ENCODE measurements around the gene DOCK10.
A peak's percentile ranks its signal among the peaks of the same experiment; 100 is the strongest.

Gene DOCK10

DNA sequence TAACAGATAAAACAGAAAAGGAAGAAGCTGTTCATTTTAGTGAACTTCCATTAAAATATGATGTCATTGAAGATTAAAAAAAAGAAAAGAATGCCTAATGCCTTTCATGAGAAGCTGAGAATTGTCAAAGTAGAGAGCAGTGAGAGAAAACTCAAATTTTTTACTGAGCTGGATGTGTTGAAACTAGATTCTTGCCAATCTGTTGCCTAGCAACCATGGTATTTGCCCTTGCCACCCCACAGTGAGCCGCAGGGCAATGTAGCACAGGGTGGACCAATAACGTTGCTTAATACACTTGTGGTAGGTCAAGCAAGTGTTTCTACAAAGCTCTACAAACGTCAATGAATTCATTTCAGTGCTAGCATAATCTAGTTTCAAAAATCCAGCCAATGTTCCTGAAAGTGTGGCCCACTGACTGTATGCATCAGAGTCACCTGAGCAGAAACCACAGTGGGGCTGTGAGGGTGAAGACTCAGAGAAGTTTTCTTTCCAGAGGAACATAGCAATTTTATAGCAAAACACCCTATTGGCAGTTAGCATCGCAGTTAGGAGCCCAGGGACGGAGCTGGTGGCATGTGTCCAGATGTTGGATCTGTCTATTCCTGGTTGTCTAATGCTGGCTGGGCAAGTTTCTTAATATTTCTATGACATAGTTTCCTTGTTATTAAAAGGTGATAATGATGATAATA lies 132.2 kb downstream of the DOCK10 start:
- peak; percentile 41 for DNase-seq

DNA sequence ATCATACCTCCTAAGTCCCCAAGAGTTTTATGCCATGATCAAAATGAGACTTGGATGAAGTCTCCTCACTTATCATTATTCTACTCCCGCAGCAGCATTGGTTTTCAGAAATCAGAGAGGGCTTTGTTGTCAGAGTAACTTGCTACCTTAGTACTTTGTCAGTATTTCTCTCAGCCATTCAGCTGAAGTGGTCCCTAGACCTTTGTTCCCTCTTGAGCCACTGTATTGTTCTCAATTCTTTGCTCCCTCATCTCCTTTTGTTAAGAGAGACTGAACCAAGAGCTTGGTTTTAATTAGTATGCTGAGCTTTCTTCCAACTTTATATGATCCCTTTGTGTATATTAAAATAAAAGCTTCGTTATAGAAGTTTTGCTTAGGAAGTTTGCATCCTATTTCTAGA lies 133.4 kb downstream of the DOCK10 start:
- no peak for DNase-seq

DNA sequence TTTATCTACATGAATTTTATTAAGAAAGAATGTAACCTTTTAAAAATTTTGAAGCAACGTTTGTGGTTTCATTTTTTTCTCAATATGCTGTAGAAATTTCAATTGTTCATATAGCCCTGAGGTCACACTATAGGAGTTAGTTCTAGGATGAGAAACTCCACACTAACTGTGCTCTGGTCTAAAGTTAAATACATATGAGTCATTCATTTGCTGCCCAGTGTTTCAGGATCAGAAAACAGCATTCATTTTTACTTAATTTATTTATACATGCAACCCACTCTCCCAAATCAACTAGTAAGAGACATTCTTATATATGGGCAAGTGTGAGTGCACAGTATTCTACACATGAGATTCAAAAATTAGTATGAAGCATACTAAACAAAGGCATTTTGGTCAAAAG lies 137.9 kb downstream of the DOCK10 start:
- no peak for DNase-seq

DNA sequence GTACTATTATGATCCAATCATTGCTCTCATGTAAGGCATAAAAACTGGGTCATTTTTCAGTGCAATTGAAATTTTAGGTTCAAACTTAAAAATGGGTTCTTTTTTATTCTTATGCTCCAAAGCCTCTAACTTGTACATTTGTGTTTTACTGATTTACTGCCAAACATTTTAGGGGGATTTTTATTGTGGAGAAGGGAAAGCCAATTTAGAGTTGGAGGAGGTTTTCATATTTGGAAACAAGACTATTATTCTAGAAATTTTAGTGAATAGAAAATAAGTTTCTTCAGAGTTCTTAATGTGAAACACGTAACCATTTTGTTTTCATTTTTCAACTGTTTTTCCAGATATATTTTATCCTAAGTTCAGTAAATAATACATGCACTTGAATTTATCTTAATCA lies 138.6 kb downstream of the DOCK10 start:
- no peak for DNase-seq

DNA sequence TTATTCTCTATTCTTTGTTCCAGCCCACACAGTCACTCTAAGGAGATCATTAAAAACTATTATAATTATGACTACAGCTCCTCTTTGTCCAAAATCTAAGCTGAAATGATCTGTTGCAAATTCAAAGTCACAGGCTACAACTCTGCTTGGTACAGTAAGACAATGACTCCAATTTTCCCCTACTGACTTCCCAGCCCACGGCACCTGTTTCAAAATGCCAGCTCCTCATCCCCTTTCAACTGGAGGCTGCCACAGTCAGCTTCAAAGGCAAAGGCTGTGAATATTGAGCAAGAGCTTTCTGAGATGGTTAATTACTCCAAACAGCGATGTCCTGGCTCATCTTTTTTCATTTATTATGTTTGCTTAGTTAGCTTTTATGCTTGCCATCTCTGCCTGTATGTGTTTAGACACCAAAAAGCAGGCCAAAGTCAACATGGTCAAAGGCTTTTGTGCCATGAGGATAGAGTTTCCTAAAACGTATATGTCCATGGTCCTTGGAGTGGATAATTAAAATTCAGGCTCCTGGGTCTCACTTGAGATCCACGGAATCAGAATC lies 141.1 kb downstream of the DOCK10 start:
- DNase-seq, result no peak

DNA sequence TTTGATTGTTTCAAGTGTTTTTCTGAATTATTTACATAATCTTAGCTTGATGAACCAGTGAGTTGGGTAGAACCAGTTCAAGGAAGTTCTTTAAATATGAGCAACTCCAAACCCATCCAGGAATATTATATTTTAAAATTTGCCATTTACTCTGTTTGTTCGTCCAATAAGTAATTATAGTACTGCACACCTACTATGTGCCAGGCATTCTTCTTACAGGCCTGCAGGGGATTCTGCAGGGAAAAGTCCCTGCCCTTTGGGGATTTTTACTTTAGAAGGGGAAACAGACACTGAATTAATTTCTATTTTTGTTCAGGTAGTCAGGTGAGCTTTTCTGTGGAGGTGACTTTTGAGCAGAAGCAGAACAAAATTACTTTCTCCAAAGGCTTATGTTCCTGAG lies 146.9 kb downstream of the DOCK10 start:
- no peak for DNase-seq

DNA sequence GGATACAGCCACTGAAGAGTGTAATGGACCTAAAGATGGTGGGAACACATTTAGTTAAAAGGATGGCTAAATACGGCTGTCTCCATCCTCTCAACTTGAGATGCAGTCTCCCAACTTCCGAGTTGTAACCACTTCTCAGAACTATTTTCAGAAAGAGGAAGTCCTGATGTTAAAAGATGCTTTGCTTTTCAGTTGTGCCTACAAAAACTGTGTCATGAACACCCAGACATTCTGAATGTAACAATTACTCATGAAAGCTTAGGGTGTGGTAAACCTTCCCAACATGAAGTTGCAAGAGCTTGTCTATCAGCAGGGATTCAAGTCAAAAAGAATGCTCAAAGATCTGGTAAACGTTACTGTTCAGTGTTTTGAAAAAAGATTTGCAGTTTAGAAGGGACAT lies 147.9 kb downstream of the DOCK10 start:
- peak; percentile 89 for DNase-seq

DNA sequence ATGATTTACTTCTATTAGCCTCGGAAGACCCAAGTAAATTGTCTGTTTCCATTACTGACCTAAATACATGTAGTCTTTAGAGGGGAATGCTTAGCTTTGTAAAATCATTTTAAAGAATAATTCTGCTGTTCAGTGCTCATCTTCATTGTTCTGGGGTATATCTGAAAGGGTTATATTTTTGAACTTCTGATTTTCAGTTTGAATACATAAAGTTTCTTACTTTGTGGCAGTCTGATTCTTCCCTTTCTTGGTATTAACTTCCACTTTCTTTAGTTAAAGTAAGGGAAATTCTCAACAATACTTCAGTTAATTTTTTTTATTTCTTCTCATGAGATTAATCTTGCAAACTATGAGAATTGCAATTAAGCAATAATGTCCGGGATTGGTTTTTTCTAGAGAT lies 148.4 kb downstream of the DOCK10 start:
- DNase-seq, result no peak

DNA sequence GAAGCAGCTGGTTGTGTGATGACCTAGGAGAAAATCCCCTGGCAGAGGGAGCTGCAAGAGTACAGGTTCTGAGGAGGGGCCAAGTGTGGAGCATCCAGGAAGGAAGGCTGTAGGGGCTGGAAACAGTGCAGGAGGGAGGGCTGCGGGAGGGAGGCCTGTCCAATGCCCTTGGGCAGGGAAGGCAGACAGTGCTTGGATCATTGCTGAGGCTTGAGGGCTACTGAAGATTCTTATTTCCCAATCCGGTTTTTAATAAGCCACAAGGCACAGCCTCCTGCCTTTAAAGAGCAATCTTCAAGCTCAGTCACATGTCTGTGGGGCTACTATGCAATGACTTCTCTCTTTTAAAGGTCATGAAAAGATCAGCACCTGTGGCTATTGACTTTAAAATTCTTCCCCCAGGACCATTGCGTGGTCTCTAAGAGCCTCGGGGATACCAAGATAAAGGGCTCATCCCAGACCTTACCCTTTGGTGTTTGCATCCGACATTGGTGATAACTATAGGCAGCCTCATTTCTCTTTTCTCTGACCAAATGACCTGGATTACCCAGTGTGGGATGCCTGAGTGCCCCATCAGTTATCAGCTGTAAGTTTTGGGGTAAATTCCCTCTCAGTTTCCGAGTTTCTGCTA lies 149.6 kb downstream of the DOCK10 start:
- no peak for DNase-seq

DNA sequence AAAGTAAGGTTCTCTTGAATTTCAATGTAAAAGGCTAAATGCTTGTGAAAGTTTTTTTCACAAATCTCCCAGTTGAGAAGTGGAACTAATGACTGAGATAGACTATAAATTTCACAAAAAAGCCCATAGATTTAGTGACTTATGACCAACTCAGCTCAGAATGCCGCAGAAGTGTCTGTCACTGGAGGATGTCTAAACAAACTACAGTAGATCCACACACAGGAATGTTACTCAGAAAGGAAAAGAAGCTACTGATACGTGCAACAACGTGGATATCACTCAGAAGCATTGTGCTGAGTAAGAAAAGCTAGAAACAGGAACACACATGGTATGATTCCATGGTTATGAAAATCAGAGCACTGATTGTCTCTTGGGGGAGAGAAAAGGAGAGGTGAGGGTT lies 151.9 kb downstream of the DOCK10 start:
- DNase-seq, result no peak

DNA sequence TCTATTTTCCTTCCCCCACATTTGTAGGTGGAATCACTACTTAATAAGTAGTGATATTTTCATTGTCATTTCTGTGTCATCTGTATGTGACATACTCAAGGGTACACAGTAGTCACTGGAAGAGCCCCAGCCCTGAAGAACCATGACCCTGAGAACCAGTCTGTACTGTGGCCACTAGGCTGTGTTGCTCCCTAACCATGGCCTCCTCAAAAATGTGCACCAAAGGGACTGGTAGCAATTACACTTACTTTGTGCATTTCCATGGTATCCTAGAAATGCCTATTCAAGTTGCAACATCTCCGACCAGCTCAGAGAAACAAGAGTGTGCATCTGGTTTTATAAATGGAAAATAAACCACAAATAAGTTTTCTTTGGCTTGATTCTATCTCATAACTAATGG lies 155.1 kb downstream of the DOCK10 start:
- DNase-seq, result no peak

DNA sequence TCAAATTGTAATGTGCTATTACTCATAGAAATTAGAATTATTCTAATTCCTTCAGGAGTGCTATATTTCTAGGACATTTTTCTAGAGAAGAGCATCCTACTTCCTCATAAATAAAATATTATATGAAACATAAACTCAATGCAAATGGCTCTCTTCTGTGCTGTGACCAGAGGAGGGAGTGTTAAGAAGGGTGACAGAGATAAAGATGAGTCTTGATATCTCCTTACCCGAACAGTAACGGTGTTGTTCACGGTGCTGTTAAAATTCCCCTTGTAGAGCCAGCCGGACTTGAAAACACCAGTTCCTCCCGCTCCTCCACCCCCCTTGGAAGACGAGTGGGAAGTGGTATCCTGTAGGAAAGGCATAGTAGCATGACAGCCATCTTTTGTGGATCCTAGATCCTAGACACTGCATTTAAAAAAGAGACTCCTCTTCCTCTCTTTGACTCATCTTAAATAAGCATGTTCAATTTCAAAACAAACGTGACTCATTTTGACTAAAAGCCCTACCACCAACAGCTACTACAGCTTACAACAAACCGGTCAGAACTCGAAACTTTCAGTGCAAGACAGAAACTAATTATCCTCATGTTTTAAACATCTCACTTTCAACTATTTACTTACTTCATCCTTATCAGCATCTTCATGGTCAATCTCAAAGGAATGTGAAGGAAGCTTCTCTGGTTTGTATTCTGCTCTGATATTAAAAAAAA lies 156.3 kb downstream of the DOCK10 start:
- peak; percentile 63 for DNase-seq

DNA sequence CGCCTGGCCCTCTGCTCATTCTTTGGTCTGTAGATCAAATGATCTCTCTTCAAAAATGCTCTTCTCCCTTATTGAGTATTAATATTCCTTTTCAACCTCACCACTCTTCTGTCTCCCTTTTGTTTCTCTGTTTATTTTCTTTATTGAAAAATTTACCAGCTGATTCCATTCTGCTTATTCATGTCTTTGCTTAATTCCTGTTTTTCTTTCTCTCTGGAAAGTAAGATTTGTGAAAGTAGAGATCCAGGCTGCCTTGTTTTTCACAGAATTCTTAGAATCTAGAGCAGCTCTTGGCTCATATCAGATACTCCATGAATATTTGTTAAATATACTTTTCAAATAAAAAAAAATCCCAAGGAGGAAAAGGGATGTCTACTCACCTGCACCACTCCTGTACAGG lies 157.0 kb downstream of the DOCK10 start:
- no peak for DNase-seq

DNA sequence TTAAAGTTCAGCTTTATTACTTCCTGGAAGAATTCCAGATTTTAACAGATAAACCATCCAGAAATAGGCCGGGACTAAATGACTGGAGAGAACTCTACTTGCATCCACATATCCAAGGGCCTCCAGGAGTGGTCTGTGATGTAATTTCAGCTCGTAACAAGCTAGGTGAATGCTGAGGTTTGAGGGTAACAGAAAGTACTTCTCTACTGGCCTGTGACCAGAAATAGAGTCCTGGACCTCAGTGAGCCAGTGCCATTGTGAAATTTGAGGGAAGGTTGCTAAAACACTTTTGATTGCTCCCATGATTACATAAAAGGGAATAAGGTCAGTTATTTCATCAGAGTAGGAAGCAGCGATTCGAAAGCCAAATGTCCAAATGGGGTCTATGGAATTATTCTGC lies 158.1 kb downstream of the DOCK10 start:
- DNase-seq, result peak; percentile 52

DNA sequence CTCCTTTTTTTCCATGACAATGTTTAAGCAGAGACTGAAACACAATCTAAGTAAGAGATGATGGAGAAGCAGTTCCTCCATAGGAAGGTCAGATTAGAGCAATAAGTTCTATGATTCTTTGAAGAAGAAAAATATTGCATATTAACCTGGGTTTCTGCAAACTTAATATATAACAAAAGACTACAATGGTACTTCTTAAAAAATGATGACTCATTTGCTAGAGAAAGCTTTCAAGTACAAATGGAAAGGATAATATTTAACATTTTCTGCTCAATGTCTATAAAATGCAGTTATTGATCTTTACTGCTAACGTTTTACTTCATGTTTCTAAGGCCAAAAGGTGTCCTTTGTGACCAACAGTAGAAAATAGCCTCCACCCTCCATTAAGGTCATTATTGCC lies 158.6 kb downstream of the DOCK10 start:
- no peak for DNase-seq

DNA sequence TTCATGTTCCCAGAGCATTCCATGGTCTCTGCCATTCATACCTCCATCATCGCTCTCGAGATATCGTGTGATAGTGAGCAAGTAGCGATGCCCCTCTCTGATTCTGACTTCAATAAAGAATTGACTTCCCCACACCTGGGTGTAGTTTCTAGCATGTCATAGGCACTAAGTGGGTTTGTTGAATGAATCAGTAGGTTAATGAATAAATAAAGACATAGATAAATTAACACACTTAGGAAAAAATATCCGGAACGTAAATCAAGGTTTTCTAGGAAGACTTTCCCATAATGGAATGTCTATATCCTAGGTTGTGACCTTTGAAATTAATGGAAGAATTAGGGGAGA lies 159.1 kb downstream of the DOCK10 start:
- DNase-seq, result no peak

DNA sequence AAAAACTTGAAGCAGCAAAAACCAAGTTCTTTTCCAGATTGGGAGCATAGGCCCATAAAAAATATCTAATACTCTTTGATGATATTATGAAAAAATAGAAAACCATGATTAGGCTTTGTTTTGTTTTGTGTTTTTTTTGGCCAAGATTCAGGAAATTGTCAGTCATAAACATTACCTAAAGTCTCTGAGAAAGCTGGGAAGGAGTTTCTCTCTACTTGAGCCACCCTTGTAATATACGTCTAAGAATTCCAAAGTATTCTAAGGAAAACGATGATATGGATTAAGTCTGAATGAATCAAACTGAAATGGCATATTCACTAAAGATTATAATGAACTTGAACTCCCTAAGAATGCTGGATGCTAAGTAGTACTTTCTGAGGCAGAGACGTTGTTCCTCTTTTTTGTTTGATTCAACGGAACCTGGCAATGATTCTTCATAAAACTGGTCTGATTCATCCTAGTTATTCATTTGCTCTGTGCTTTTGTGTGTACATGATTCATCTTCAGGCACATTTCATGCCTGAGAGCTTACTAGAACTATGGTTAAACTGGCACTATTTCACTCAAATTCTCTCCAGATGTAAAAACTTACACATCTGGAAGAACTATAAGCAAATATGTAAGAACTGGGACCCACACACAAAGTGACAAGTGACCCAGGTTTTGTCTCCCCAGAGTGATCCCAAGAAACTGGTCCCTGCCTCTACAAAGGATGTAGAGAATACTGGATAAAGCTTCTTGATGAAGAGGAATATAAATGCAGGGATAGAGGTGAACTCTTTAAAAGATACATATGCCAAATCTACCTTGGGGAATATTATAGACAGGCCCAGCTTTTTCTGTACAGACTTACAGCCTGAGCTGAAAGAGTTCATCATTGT lies 159.7 kb downstream of the DOCK10 start:
- DNase-seq, result peak; percentile 50

DNA sequence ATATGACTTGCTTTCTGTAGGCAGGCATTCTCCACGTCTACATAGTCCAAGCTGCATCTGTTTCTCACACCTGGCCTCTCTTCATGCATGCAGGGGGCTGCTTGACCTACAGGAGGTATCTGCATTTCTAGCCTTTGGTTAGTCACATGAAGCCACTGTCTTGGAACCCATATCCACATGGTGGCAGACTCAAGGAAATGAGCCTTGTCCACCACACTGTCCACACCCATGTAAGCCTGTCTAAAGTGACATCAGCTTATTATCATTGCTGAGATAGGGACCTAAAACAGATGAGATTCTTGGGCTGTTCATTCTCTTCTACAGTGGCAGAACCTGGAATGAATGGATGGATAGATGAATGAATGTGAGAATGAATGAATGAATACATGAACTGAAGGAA lies 160.4 kb downstream of the DOCK10 start:
- DNase-seq, result no peak

DNA sequence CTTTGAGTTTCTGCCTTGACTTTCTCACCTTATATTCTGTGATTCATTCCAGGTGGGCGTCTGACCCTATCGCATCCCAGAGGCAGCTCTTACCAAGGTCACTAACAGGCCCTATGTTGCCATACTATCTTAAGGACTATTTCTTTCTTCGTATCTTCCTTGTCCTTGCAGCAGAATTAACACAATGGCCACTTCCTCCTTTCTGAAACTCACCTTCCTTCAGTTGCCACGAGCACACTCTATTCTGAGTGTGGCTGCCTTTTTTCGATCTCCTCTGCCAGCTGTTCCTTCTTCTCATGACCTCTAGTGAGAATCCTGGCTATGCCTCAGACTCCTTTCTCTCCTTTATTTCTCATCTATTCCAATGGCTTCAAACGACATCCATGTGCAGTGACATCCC lies 165.7 kb downstream of the DOCK10 start:
- DNase-seq, result no peak

DNA sequence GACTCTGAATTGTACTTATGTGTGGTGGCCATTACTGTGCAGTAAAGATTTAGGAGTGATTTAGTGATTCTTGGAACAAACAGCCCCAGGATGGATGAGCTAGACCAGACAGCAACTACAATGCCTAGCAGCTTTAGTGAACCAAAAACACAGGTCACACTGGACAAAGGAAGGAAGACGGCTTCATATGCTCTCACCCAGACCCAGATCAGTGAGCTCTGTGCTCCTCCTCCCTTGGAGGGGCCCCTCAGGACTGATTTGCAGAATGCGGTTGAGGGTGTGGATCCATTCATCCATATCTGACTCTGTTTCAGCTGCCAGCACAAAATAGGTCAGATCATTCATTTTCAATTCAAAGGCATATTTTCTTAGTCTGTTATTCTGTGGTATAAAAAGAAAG lies 166.4 kb downstream of the DOCK10 start:
- no peak for DNase-seq

DNA sequence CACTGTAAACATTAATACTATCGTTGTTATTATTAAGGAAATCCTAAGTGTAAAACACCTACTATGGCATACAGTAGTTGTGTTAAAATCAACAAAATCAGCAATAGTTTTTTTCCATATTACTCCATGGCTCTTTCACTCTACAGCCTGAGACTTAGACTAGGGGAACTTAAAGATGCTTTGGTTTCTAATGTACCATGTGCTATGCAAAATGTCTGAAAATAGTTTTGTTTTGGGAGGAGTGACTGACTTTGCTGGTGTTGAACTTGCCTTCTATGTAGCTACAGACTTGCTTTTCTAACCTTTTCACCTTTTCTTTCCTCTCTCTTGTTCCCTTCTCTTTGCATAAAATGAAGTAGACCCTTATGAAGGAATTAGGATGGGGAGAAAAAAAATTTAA lies 167.1 kb downstream of the DOCK10 start:
- DNase-seq, result no peak

DNA sequence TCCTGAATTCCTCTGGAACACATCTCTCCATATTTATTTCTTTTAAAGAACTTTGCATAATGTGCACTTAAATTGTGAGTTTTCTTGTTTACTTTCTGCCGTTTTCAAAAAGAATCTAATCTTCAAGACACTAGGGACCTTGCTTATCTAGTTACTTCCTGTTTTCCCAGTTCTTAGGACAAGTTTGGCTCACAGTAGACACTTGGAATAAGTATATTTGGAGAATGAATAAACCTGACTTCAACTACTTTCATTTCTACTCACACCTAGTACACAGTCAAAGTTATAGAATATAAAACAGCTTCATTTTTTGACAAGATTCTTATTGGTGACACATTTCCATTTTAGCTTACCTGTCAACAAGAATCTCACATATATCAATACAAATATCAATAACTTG lies 170.5 kb downstream of the DOCK10 start:
- DNase-seq, result no peak

DNA sequence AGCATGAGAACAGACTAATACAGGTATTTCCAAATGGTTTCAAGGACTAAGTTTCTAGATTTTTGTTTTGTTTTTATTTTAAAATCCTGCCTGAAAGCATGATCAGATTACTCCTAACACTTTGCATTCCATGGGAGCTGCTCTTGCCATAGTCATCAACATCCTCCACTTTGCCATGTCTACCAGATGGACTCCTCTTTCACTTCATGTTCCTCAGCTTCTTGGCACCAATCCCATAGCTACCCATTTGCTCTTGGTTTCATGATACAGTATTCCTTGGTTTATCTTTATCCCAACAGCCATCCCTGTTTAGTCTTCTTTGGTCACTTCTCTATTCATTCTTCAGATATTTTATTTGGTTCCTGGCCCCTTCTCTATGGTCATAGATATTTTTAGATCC lies 171.9 kb downstream of the DOCK10 start:
- DNase-seq, result no peak

Data from SIG-M5 (cell line).